MCF 10A (cell line): ENCODE results near the gene GMCL2. TPM values are rescaled to one million over a fixed set of nuclear protein-coding genes. Genes with fewer than 3 reads are reported as not detected.

Experiments used
- BruUV-seq: library from RNA; stranded (reverse); fragments of 400-500 nt; replicated peaks from 2 replicates; lab custom pipeline; 2021; lab: Mats Ljungman, UMichigan
- CTCF ChIA-PET: fragments of 300-600 bp; sonication (Branson Sonifier 250); formaldehyde crosslinking; extraction: SDS; loops from one replicate; lab custom pipeline; 2021; ENCODE audit warnings: antibody characterized with exemption, inconsistent platforms; lab: Yijun Ruan, JAX
- POLR2A ChIA-PET: fragments of 300-600, 350-650 bp; sonication (Branson Sonifier 250); formaldehyde crosslinking; extraction: SDS; loops from one replicate; lab custom pipeline; 2020; ENCODE audit warnings: antibody characterized with exemption, inconsistent platforms; lab: Yijun Ruan, JAX
- DNase-seq: peaks from one replicate; pipeline ENCODE4 v3.0.0-alpha.2; 2018; ENCODE audit not compliant: unreplicated experiment
- H3K27ac Mint-ChIP-seq: one replicate; pipeline ENCODE4 v1.8.0; 2022; ENCODE audit warnings: mild to moderate bottlenecking, low read depth, mixed read lengths; ENCODE audit not compliant: unreplicated experiment
- H3K27me3 Mint-ChIP-seq: one replicate; pipeline ENCODE4 v1.8.0; 2022; ENCODE audit warnings: mixed read lengths; ENCODE audit not compliant: insufficient read depth, unreplicated experiment
- H3K36me3 Mint-ChIP-seq: one replicate; pipeline ENCODE4 v1.8.0; 2022; ENCODE audit warnings: mild to moderate bottlenecking, moderate library complexity, mixed read lengths; ENCODE audit not compliant: insufficient read depth, unreplicated experiment
- H3K4me1 Mint-ChIP-seq: one replicate; pipeline ENCODE4 v1.8.0; 2022; ENCODE audit warnings: mixed read lengths; ENCODE audit not compliant: insufficient read depth, unreplicated experiment
- H3K4me3 Mint-ChIP-seq: one replicate; pipeline ENCODE4 v1.8.0; 2022; ENCODE audit warnings: mild to moderate bottlenecking, moderate library complexity, mixed read lengths; ENCODE audit not compliant: unreplicated experiment
- H3K9me3 Mint-ChIP-seq: one replicate; pipeline ENCODE4 v1.8.0; 2022; ENCODE audit warnings: mixed read lengths; ENCODE audit not compliant: unreplicated experiment
- intact Hi-C: fragments of 100-400 bp; cut with micrococcal nuclease; formaldehyde crosslinking; loops from 2 replicates; pipeline ENCODE4 v1.14.1; 2022
- total RNA-seq: library from RNA; stranded (reverse); gene quantifications from 2 replicates; pipeline ENCODE4 v1.2.3, GENCODE V29; 2022
- TF ChIP-seq, protein P1 (sequence below): fragments of 200-600 bp; IDR thresholded peaks from one replicate; pipeline ENCODE4 v1.8.0; 2022; ENCODE audit warnings: antibody characterized with exemption, mild to moderate bottlenecking; ENCODE audit not compliant: unreplicated experiment

The GMCL2 gene
- total RNA-seq, 1 experiment from 2014 or later, result not detected

DNA sequence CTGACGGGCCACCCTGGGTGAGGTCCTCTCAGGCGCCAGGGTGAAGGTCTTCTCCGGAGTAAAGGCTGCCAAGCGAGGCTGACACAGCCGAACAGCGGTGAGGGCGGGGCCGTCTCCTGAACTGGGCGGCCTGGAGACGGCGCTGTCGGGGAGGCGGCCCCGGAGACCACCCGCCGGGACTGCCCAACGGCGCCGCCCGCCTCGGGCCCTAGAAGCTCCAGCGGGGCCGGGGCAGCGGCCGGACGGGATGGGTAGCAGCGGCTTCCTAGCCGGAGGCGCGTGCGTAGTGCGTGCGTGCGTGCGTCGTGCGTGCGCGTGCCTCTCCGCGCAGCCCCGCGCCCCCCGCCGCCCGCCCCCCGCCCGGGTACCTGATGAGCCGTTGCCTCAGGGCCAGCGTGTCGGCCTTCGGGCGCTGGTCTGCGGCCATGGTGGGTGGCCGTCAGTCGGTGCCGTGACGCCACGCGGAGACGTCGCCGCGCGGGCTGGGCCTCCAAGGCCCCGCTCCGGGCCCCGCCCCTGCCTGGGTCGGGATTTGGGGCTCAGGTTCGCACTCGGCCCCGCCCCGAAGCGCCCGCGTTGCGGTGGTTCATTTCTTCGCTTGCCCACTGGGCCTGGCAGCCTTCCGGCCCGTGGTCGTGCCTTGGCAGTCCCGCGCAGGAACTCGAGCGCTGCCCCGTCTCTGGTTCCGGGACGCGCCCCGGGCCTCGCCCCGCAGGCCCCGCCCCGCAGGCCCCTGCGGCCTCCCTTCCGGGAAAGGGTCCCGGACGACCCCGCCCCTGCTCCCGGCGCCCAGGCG, 45.2 kb upstream of the GMCL2 start, which contains the start of gene PHYKPL:
TSS of gene PHYKPL (minus strand) at position 679 of the 796 bp plus-strand sequence. CDS start at position 427, 252 bp downstream.
- Mint-ChIP-seq H3K4me1 (peaks cover 57% of the 10 kb centered on the region), H3K27me3 (no peaks in the 10 kb centered on the region), H3K4me3 (peak within 1 kb of the TSS; percentile 80), H3K27ac (peak within 1 kb of the TSS; percentile 84), H3K9me3 (peaks cover 8% of the 10 kb centered on the region), H3K36me3 (peaks cover 45% of the 10 kb centered on the region)
- no TSS peak for BruUV-seq
- POLR2A ChIA-PET, result interaction anchor here (0.6 to 6.4 kb wide), 9 partner anchors 11 to 1327 kb away, joined by 3 to 32 read pairs (median 4); partner anchors contain the start of genes HNRNPAB and NHP2
- TF ChIP-seq, protein P1, sequence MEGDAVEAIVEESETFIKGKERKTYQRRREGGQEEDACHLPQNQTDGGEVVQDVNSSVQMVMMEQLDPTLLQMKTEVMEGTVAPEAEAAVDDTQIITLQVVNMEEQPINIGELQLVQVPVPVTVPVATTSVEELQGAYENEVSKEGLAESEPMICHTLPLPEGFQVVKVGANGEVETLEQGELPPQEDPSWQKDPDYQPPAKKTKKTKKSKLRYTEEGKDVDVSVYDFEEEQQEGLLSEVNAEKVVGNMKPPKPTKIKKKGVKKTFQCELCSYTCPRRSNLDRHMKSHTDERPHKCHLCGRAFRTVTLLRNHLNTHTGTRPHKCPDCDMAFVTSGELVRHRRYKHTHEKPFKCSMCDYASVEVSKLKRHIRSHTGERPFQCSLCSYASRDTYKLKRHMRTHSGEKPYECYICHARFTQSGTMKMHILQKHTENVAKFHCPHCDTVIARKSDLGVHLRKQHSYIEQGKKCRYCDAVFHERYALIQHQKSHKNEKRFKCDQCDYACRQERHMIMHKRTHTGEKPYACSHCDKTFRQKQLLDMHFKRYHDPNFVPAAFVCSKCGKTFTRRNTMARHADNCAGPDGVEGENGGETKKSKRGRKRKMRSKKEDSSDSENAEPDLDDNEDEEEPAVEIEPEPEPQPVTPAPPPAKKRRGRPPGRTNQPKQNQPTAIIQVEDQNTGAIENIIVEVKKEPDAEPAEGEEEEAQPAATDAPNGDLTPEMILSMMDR, result no peak
- CTCF ChIA-PET, result interaction anchor here (0.6 to 0.7 kb wide), 2 partner anchors 36 to 157 kb away, joined by 3 read pairs; no protein-coding TSS in a partner anchor
- peak; percentile 84 for DNase-seq
- intact Hi-C loops, result loop anchor here (2.0 to 5.0 kb wide), 2 partner anchors 28 to 555 kb away; partner anchors contain the start of gene HNRNPAB

DNA sequence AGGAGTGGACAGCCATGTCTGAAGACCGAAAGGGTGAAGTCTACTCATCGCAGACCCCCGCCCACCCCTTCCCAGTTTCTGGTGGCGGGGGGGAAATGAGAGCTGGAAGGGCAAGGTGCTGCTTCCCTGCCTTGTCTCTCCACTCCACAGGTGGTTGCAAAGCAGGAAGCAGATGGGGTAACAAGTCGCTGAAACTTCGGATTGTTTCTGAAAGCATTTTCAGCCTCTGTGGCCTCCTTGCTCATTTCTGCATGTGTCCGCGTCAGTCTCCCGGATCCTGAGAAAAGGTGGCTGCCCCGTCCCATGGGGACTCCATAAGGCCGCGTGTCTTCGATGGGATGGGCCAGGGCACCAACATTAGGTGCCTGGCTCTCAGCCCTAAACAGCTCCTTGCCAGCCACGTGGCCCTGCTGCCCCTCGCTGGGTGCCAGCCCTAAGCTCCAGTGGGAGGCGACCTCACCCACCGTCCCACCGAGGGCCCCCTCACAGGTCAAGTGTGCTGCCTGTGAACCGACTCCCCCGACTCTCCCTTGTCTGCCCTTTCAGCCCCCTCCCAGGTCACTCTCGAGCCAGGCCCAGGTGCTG, 44.5 kb upstream of the GMCL2 start:
- intact Hi-C loops, result loop anchor here (2.0 to 5.0 kb wide), 2 partner anchors 27 to 556 kb away; partner anchors contain the start of gene HNRNPAB
- ChIA-PET POLR2A (interaction anchor here (0.6 to 6.4 kb wide), 10 partner anchors 10 to 1328 kb away, joined by 3 to 32 read pairs (median 4); partner anchors contain the start of genes HNRNPAB and NHP2), CTCF (interaction anchor here (0.7 to 1.5 kb wide), 3 partner anchors 26 to 51 kb away, joined by 3 to 7 read pairs (median 5); no protein-coding TSS in a partner anchor)
- H3K27ac Mint-ChIP-seq, result peak overlapping the region; percentile 84
- H3K4me1 Mint-ChIP-seq, result peaks cover 53% of the 10 kb centered on the region
- TF ChIP-seq, protein P1, result no peak
- BruUV-seq, result no TSS peak
- DNase-seq, result no peak
- H3K36me3 Mint-ChIP-seq, result peaks cover 50% of the 10 kb centered on the region
- peaks cover 11% of the 10 kb centered on the region for H3K9me3 Mint-ChIP-seq
- no peaks in the 10 kb centered on the region for H3K27me3 Mint-ChIP-seq
- H3K4me3 Mint-ChIP-seq, result peak overlapping the region; percentile 80

DNA sequence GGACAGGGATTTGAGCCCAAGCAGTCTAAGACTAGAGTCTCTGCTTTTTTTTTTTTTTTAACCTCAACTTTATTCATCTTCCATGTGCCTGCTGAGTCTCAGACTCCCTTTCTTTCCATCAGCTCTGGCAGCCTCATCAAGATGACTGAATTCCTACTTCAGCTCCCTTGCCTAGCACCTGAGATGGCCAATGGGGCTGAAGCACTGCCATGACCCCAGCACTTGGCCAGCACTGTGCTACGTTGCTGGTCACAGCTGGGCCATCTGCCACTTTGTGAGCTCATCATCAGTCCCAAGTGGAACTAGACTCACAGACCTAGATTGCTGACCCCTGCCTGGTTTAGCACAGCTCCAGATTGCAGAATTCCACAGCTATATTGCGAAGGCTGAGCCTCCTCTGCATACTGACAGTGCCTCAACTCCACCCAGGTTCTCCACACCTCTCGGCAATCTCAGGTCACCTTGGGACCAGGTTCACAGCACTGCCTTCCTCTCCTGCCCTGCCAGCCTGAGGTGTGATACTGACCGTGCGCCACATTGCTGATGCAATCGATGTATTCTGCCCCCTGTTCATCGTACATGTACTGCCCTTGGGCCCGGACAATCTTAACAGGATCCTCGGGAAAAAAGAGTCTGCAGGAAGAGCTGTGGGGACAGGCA, 43.8 kb upstream of the GMCL2 start:
- CTCF ChIA-PET, result interaction anchor here (0.6 to 1.5 kb wide), 5 partner anchors 10 to 86 kb away, joined by 3 to 7 read pairs (median 3); no protein-coding TSS in a partner anchor
- POLR2A ChIA-PET, result interaction anchor here (0.9 to 6.4 kb wide), 7 partner anchors 11 to 78 kb away, joined by 3 to 32 read pairs (median 5); partner anchors contain the start of genes HNRNPAB and NHP2
- no peak for DNase-seq
- intact Hi-C loops, result loop anchor here (5.0 kb wide), 1 partner anchor 556 kb away; no protein-coding TSS in a partner anchor
- Mint-ChIP-seq H3K27ac (peak overlapping the region; percentile 84), H3K4me1 (peaks cover 51% of the 10 kb centered on the region), H3K36me3 (peaks cover 55% of the 10 kb centered on the region), H3K9me3 (peaks cover 11% of the 10 kb centered on the region), H3K4me3 (peak overlapping the region; percentile 80), H3K27me3 (no peaks in the 10 kb centered on the region)
- TF ChIP-seq, protein P1, result no peak
- BruUV-seq, result TSS peak; percentile 32
